CD4-positive, alpha-beta memory T cell (primary cell): Measurements from ENCODE around the gene SPTB. TPM values are rescaled to one million over a fixed set of nuclear protein-coding genes. Genes with fewer than 3 reads are reported as not detected.

Experiments used
- CTCF ChIA-PET: fragments of 350-600 bp; sonication (Branson Sonifier 250); formaldehyde crosslinking; loops from one replicate; lab custom pipeline; 2021; ENCODE audit warnings: inconsistent platforms; ENCODE audit not compliant: partially characterized antibody; lab: Charles Lee
- POLR2A ChIA-PET: fragments of 350-600 bp; sonication (Branson Sonifier 250); formaldehyde crosslinking; loops from one replicate; lab custom pipeline; 2021; ENCODE audit not compliant: partially characterized antibody; lab: Charles Lee
- DNase-seq, 5 donors: peaks; one replicate each; pipeline versions ENCODE4 v3.0.0 to v3.0.0-alpha.2; 2020 to 2022; ENCODE audit warnings: mixed read lengths in 1 of 5
- H3K27ac ChIP-seq: one replicate; pipeline ENCODE4 v1.7.0; 2013; ENCODE audit warnings: low read depth, low read length
- H3K27me3 ChIP-seq: 2 replicates; pipeline ENCODE4 v1.7.0; 2013; ENCODE audit warnings: mild to moderate bottlenecking, low read length, moderate library complexity; ENCODE audit not compliant: insufficient read depth
- H3K36me3 ChIP-seq: 2 replicates; pipeline ENCODE4 v1.7.0; 2013; ENCODE audit warnings: mild to moderate bottlenecking, low read length, moderate library complexity; ENCODE audit not compliant: insufficient read depth
- H3K4me1 ChIP-seq: 2 replicates; pipeline ENCODE4 v1.7.0; 2013; ENCODE audit warnings: mild to moderate bottlenecking, low read length, moderate library complexity; ENCODE audit not compliant: insufficient read depth
- H3K4me3 ChIP-seq, 2 donors: one replicate each; pipeline ENCODE4 v1.7.0; 2013; ENCODE audit warnings: low read length in 2 of 2, mild to moderate bottlenecking in 1 of 2
- H3K9me3 ChIP-seq, 2 donors: one replicate each; pipeline ENCODE4 v1.7.0; 2013; ENCODE audit warnings: low read length in 2 of 2, control low read depth in 1 of 2; ENCODE audit not compliant: control insufficient read depth in 1 of 2
- H3K27ac Mint-ChIP-seq, 7 donors: one replicate each; pipeline ENCODE4 v1.8.0; 2020 to 2021; ENCODE audit warnings: mixed read lengths in 7 of 7, mild to moderate bottlenecking in 6 of 7, inconsistent platforms in 3 of 7, moderate library complexity in 3 of 7
- H3K27me3 Mint-ChIP-seq, 2 donors: one replicate each; pipeline ENCODE4 v1.8.0; 2020 to 2021; ENCODE audit warnings: mixed read lengths in 2 of 2
- H3K36me3 Mint-ChIP-seq, 2 donors: one replicate each; pipeline ENCODE4 v1.8.0; 2020 to 2021; ENCODE audit warnings: mixed read lengths in 2 of 2, inconsistent platforms in 1 of 2, mild to moderate bottlenecking in 1 of 2
- H3K4me1 Mint-ChIP-seq, 4 donors: one replicate each; pipeline ENCODE4 v1.8.0; 2020 to 2021; ENCODE audit warnings: mixed read lengths in 4 of 4, mild to moderate bottlenecking in 1 of 4
- H3K4me3 Mint-ChIP-seq, 8 donors: one replicate each; pipeline ENCODE4 v1.8.0; 2020 to 2021; ENCODE audit warnings: mixed read lengths in 8 of 8, mild to moderate bottlenecking in 7 of 8, moderate library complexity in 6 of 8, inconsistent platforms in 3 of 8
- H3K9me3 Mint-ChIP-seq, 8 donors: one replicate each; pipeline ENCODE4 v1.8.0; 2020 to 2021; ENCODE audit warnings: mixed read lengths in 8 of 8, mild to moderate bottlenecking in 5 of 8, inconsistent platforms in 3 of 8, moderate library complexity in 1 of 8
- intact Hi-C: fragments of 100-400 bp; cut with micrococcal nuclease; formaldehyde crosslinking; loops from one replicate; pipeline ENCODE4 v1.15.1; 2023
- polyA plus RNA-seq, 2 donors: library from polyadenylated mRNA; unstranded; fragments of 300-500 nt; fragmentation: Illumina TruSeq; gene quantifications; one replicate each; pipeline ENCODE4 v1.2.3, GENCODE V29; 2021
- total RNA-seq, 2 experiments: library from RNA; stranded (reverse); gene quantifications; one replicate each; pipeline ENCODE4 v1.2.3, GENCODE V29; 2021

SPTB gene
- under 1 TPM; 0.03 to 0.09 TPM for total RNA-seq
- polyA plus RNA-seq: under 1 TPM in 1 of 2 donors, not detected in 1; 0.37 TPM

GRCh38 chr14:64879635-64880220 lies at the start of gene SPTB:
SPTB (minus strand) TSS chr14:64879907; CDS start chr14:64823094, 56,813 bp downstream.
- Mint-ChIP-seq H3K27me3 (peaks cover 15 to 32% of the 10 kb centered on the region in 2 donors), H3K36me3 (no peaks in the 10 kb centered on the region), H3K4me3 (peak within 1 kb of the TSS; percentile 84 to 94 (median 88)), H3K9me3 (no peaks in the 10 kb centered on the region), H3K27ac (peak within 1 kb of the TSS in 2 of 7 donors; percentile 15 to 66), H3K4me1 (peaks cover 0 to 10% (median 9%) of the 10 kb centered on the region in 4 donors)
- peak; percentile 34 to 67 (median 42) for DNase-seq
- ChIA-PET POLR2A (interaction anchor here (0.6 to 1.6 kb wide), 5 partner anchors 32 to 375 kb away, joined by 3 to 4 read pairs (median 3); partner anchors contain the start of genes CHURC1 and ZBTB1), CTCF (interaction anchor here (1.3 to 8.3 kb wide), 2 partner anchors 10 to 11 kb away, joined by 4 to 87 read pairs; no protein-coding TSS in a partner anchor)
- Histone ChIP-seq H3K9me3 (no peaks in the 10 kb centered on the region), H3K4me1 (peaks cover 11% of the 10 kb centered on the region), H3K4me3 (peak within 1 kb of the TSS in 1 of 2 donors; percentile 57), H3K27ac (no peak within 1 kb of the TSS), H3K36me3 (no peaks in the 10 kb centered on the region), H3K27me3 (peaks cover 16% of the 10 kb centered on the region)
- intact Hi-C loops: loop anchor here (1.0 kb wide), 1 partner anchor 44 kb away; no protein-coding TSS in a partner anchor

- Histone ChIP-seq H3K36me3 (peaks cover 41% of the 10 kb centered on the region), H3K27me3 (no peaks in the 10 kb centered on the region), H3K4me1 (peaks cover 82% of the 10 kb centered on the region), H3K4me3 (peak overlapping the region in 1 of 2 donors; percentile 30), H3K27ac (peak overlapping the region; percentile 56), H3K9me3 (no peaks in the 10 kb centered on the region)
- ChIA-PET CTCF (interaction anchor here (1.5 to 4.3 kb wide), 2 partner anchors 38 to 106 kb away, joined by 3 to 23 read pairs; no protein-coding TSS in a partner anchor), POLR2A (interaction anchor here (0.9 to 7.0 kb wide), 3 partner anchors 8 to 13 kb away, joined by 3 to 111 read pairs (median 3); partner anchors contain the start of gene CHURC1)
- Mint-ChIP-seq H3K4me1 (peaks cover 17 to 37% (median 27%) of the 10 kb centered on the region in 4 donors), H3K27me3 (no peaks in the 10 kb centered on the region), H3K27ac (no peak overlapping the region), H3K9me3 (no peaks in the 10 kb centered on the region), H3K36me3 (peaks cover 42 to 50% of the 10 kb centered on the region in 2 donors), H3K4me3 (no peak overlapping the region)
- intact Hi-C loops: loop anchor here (2.0 to 5.0 kb wide), 2 partner anchors 58 to 1387 kb away; partner anchors contain the start of genes FNTB and PPP2R5E
- peak in 1 of 5 donors; percentile 9 for DNase-seq
Observed at GRCh38 chr14:64929014-64929359, 49.3 kb upstream of the SPTB start.

DNA sequence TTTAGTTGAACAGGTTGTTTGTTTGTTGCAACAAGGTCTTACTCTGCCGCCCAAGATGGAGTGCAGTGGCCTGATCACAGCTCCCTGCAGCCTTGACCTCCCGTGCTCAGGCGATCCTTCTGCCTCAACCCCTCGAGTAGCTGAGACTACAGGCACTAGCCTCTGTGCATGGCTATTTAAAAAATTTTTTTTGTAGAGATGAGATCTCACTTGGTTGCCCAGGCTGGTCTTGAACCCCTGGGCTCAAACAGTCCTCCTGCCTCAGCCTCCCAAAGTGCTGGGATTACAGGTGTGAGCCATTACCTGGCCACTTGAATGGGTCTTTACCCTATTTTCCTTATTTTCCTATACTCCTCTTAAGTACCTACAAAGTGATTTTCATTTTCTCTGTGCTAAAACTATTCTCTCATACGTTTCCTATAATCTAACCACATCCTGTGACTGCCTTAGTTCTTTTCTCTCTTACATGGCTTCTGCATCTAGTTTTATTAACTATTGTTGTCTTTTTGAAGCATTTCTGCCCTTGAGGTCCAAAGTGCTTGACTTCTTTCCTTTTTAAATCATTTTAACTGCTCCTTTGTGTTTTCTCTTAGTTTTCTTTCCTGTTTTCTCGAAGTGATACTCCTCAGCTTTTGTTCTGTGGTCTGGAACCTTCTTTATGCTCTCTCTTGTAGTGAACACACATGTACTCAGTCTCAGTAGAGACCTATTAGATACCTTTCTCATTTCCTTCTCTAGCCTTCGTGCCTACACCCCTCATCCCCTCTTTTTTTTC lies 48.7 kb upstream of the SPTB start:
- peaks cover 42 to 49% of the 10 kb centered on the region in 2 donors for H3K36me3 Mint-ChIP-seq
- H3K9me3 ChIP-seq: no peaks in the 10 kb centered on the region
- H3K4me1 ChIP-seq: peaks cover 86% of the 10 kb centered on the region
- DNase-seq: peak in 4 of 5 donors; percentile 42 to 63 (median 55)
- H3K4me1 Mint-ChIP-seq: peaks cover 21 to 38% (median 30%) of the 10 kb centered on the region in 4 donors
- CTCF ChIA-PET: interaction anchor here (1.5 to 4.3 kb wide), 4 partner anchors 8 to 105 kb away, joined by 3 to 23 read pairs (median 4); no protein-coding TSS in a partner anchor
- H3K4me3 ChIP-seq: peak overlapping the region in 1 of 2 donors; percentile 30
- peaks cover 40% of the 10 kb centered on the region for H3K36me3 ChIP-seq
- no peak overlapping the region for H3K27ac Mint-ChIP-seq
- H3K27me3 ChIP-seq: no peaks in the 10 kb centered on the region
- POLR2A ChIA-PET: interaction anchor here (0.8 to 7.0 kb wide), 6 partner anchors 8 to 59 kb away, joined by 3 to 111 read pairs (median 4); partner anchors contain the start of gene CHURC1
- peak overlapping the region; percentile 56 for H3K27ac ChIP-seq
- H3K4me3 Mint-ChIP-seq: no peak overlapping the region
- no peaks in the 10 kb centered on the region for H3K9me3 Mint-ChIP-seq
- no peaks in the 10 kb centered on the region for H3K27me3 Mint-ChIP-seq
- intact Hi-C loops: loop anchor here (1.0 to 5.0 kb wide), 3 partner anchors 14 to 1386 kb away; partner anchors contain the start of genes CHURC1, FNTB and PPP2R5E

DNA sequence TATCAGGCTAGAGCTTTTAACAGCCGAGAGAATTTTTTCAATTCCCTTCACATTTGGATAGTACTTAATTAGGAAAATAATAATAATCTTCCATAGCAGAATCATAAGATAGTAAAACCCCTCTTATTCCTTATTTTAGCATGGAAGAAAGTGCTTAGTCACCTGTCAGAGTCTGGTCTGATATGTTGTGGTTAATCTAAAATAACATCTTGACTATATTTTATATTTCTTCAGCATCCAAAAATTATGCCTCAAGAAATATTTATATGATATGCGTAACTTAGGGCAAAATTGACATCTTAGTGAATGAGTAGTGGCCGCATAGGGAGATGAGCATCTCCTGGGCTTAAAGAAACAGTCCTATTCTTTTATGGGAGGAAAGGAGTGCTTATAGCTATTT lies 47.3 kb upstream of the SPTB start:
- Histone ChIP-seq H3K4me3 (no peak overlapping the region), H3K4me1 (peaks cover 85% of the 10 kb centered on the region), H3K36me3 (peaks cover 26% of the 10 kb centered on the region), H3K27ac (no peak overlapping the region), H3K9me3 (no peaks in the 10 kb centered on the region), H3K27me3 (no peaks in the 10 kb centered on the region)
- Mint-ChIP-seq H3K27me3 (no peaks in the 10 kb centered on the region), H3K4me3 (no peak overlapping the region), H3K27ac (peak overlapping the region in 5 of 7 donors; percentile 1 to 80 (median 69)), H3K9me3 (no peaks in the 10 kb centered on the region), H3K4me1 (peaks cover 24 to 35% (median 29%) of the 10 kb centered on the region in 4 donors), H3K36me3 (peaks cover 32 to 37% of the 10 kb centered on the region in 2 donors)
- CTCF ChIA-PET: interaction anchor here (1.1 to 4.3 kb wide), 7 partner anchors 10 to 62 kb away, joined by 3 to 23 read pairs (median 4); partner anchors contain the start of gene CHURC1
- intact Hi-C loops: loop anchor here (5.0 kb wide), 1 partner anchor 1385 kb away; the partner anchor contains the start of gene PPP2R5E
- DNase-seq: no peak
- POLR2A ChIA-PET: interaction anchor here (1.0 to 7.0 kb wide), 3 partner anchors 11 to 60 kb away, joined by 3 to 111 read pairs (median 3); partner anchors contain the start of gene CHURC1

DNA sequence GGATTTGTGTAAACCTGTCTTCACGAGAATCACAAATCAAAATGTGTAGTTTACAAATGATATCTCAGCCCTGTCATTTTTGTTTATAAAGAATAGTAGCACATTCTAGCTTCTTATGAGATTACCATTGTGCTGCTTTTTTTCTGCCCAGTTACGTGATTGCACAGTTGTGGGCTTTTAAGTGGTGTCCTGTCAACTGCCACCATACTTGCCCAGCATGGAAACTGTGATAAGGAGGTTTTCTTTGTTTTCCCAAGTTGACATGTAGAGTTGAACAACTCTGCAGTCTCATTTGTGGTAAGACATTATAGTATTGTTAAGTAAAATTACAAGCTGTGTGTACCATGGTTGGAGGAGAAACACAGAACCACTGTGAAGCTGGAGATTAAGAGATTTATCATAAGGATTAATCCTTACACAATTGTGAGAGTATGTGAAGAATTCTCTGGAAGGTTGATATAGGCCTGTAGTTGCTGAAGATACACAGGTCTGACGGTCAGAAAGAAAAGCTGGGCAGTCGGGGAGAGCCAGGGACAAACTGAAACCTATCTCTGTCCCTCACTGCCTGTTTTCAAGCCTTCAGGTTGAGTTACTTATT lies 46.8 kb upstream of the SPTB start:
- Mint-ChIP-seq H3K9me3 (no peaks in the 10 kb centered on the region), H3K27ac (peak overlapping the region in 6 of 7 donors; percentile 1 to 80 (median 52)), H3K27me3 (no peaks in the 10 kb centered on the region), H3K4me1 (peaks cover 28 to 39% (median 35%) of the 10 kb centered on the region in 4 donors), H3K4me3 (peak overlapping the region in 1 of 8 donors; percentile 0), H3K36me3 (peaks cover 32 to 41% of the 10 kb centered on the region in 2 donors)
- intact Hi-C loops: loop anchor here (5.0 kb wide), 1 partner anchor 1384 kb away; the partner anchor contains the start of gene PPP2R5E
- peaks cover 23% of the 10 kb centered on the region for H3K36me3 ChIP-seq
- H3K27me3 ChIP-seq: no peaks in the 10 kb centered on the region
- ChIA-PET CTCF (interaction anchor here (1.0 to 4.3 kb wide), 7 partner anchors 12 to 63 kb away, joined by 3 to 23 read pairs (median 4); partner anchors contain the start of genes CHURC1 and FNTB), POLR2A (interaction anchor here (7.0 kb wide), 1 partner anchor 10 kb away, joined by 111 read pairs; the partner anchor contains the start of gene CHURC1)
- DNase-seq: no peak
- peak overlapping the region; percentile 0 for H3K27ac ChIP-seq
- H3K4me1 ChIP-seq: peaks cover 84% of the 10 kb centered on the region
- H3K9me3 ChIP-seq: no peaks in the 10 kb centered on the region
- no peak overlapping the region for H3K4me3 ChIP-seq

DNA sequence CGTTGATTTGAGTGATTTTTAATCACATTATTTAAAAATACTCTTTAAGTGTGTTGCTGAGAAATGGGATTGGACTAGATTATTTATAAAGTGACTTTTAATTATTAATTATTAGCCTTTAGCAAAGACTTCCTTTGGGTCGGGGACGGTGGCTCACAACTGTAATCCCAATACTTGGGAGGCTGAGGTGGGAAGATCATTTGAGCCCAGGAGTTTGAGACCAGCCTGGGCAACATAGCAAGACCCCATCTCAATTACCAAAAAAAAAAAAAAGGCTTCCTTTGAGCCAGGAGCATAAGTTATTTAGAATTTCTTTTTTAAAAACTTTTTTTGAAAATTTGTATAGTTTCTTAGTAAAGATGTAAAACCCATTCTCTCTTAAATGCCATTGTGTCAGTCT lies 43.3 kb upstream of the SPTB start:
- Mint-ChIP-seq H3K36me3 (peaks cover 32 to 38% of the 10 kb centered on the region in 2 donors), H3K4me1 (peaks cover 40 to 63% (median 53%) of the 10 kb centered on the region in 4 donors), H3K9me3 (no peaks in the 10 kb centered on the region), H3K27me3 (no peaks in the 10 kb centered on the region), H3K4me3 (no peak overlapping the region), H3K27ac (peak overlapping the region in 4 of 7 donors; percentile 59 to 72 (median 68))
- no peaks in the 10 kb centered on the region for H3K9me3 ChIP-seq
- peaks cover 80% of the 10 kb centered on the region for H3K4me1 ChIP-seq
- ChIA-PET CTCF (interaction anchor here (1.7 kb wide), 1 partner anchor 100 kb away, joined by 5 read pairs; no protein-coding TSS in a partner anchor), POLR2A (interaction anchor here (0.7 to 7.0 kb wide), 2 partner anchors 7 to 1027 kb away, joined by 3 to 111 read pairs; partner anchors contain the start of gene CHURC1)
- H3K36me3 ChIP-seq: peaks cover 23% of the 10 kb centered on the region
- no peak overlapping the region for H3K27ac ChIP-seq
- H3K4me3 ChIP-seq: no peak overlapping the region
- intact Hi-C loops: no loop called here
- no peak for DNase-seq
- no peaks in the 10 kb centered on the region for H3K27me3 ChIP-seq
